ENCODE measurements around the gene MAD2L1BP. TPM values are rescaled to one million over a fixed set of nuclear protein-coding genes. Genes with fewer than 3 reads are reported as not detected.

The MAD2L1BP gene
- total and polyA plus RNA-seq, 2 donors from 2014 or later = 19.0 to 31.0 TPM

DNA sequence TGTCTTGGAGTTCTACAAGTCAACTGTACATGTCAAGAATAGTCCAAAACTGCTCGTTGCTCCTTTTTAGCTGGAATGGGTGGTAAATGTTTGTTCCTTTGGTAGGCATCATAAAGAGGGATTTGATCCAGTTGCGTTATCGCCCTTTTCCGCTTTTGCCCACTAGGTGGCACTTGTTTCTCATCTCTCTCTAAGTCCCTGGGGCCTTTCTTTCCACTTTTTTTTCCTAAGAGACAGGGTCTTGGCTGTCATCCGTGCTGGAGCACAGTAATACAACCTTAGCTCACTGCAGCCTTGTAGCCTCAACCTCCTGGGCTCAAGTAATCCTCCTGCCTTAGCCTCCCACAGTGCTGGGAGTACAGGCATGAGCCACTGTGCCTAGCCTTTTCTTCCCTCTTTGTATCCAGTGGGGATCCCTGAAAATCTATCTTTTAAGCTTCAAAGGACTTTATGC is 27.3 kb upstream of the MAD2L1BP start:
- no peaks in the 10 kb centered on the region for H3K27me3 ChIP-seq (ENCODE audit: control insufficient read depth, insufficient read depth, low read length)
- TF ChIP-seq CTCF (IDR thresholded peaks at IDR 0.05; ENCODE audit: borderline replicate concordance, extremely low read depth, insufficient read depth) = peak; percentile 76
- FAIRE-seq = no peak
- intact Hi-C loops (cut with DNase I) = no loop called here
- peak in 4 of 5 donors; percentile 75 to 90 (median 80) for DNase-seq
- H3K9me3 ChIP-seq (ENCODE audit: control insufficient read depth in 2 of 3, insufficient read depth in 1 of 3, low read length in 3 of 3) = no peaks in the 10 kb centered on the region
- H3K4me3 ChIP-seq (ENCODE audit: low read length in 3 of 3) = no peak overlapping the region
- H3K4me1 ChIP-seq (ENCODE audit: control insufficient read depth in 2 of 3, insufficient read depth in 2 of 3, low read depth in 1 of 3, low read length in 3 of 3) = no peaks in the 10 kb centered on the region
- H3K36me3 ChIP-seq (ENCODE audit: control insufficient read depth in 2 of 3, insufficient read depth in 3 of 3, low read length in 3 of 3) = peaks cover 0 to 30% (median 11%) of the 10 kb centered on the region in 3 donors
- H3K27ac ChIP-seq (ENCODE audit: low read depth in 2 of 2, low read length in 2 of 2) = no peak overlapping the region
- no peak overlapping the region for H3K9ac ChIP-seq (ENCODE audit: low read length in 3 of 3)

DNA sequence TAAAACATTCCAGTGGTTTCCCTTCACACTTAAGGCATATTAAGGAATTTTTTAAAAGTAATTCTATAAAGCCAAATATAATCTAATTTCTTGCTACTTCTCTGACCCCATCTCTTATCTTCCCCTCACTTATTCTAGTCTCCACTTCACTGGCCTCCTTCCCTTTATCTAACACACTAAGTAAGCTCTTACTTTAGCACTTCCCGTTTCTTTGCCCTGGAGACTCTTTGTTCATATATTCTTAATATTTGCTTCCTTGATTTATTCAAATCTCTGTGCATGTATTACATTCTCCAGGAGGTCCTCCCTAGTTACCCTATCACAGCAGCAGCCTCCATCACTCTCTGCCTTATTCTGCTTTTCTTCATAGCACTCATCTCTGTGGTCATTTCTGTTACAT is 26.8 kb upstream of the MAD2L1BP start:
- intact Hi-C loops (cut with DNase I) = no loop called here
- Histone ChIP-seq H3K4me3 (ENCODE audit: low read length in 3 of 3) (no peak overlapping the region), H3K9ac (ENCODE audit: low read length in 3 of 3) (no peak overlapping the region), H3K9me3 (ENCODE audit: control insufficient read depth in 2 of 3, insufficient read depth in 1 of 3, low read length in 3 of 3) (no peaks in the 10 kb centered on the region), H3K27me3 (ENCODE audit: control insufficient read depth, insufficient read depth, low read length) (no peaks in the 10 kb centered on the region), H3K27ac (ENCODE audit: low read depth in 2 of 2, low read length in 2 of 2) (no peak overlapping the region), H3K4me1 (ENCODE audit: control insufficient read depth in 2 of 3, insufficient read depth in 2 of 3, low read depth in 1 of 3, low read length in 3 of 3) (no peaks in the 10 kb centered on the region), H3K36me3 (ENCODE audit: control insufficient read depth in 2 of 3, insufficient read depth in 3 of 3, low read length in 3 of 3) (peaks cover 0 to 32% (median 12%) of the 10 kb centered on the region in 3 donors)
- no peak for FAIRE-seq
- no peak for DNase-seq
- no peak for TF ChIP-seq CTCF (IDR thresholded peaks at IDR 0.05; ENCODE audit: borderline replicate concordance, extremely low read depth, insufficient read depth)

- H3K27ac ChIP-seq (ENCODE audit: low read depth in 2 of 2, low read length in 2 of 2) = no peak overlapping the region
- H3K4me1 ChIP-seq (ENCODE audit: control insufficient read depth in 2 of 3, insufficient read depth in 2 of 3, low read depth in 1 of 3, low read length in 3 of 3) = no peaks in the 10 kb centered on the region
- no peak overlapping the region for H3K9ac ChIP-seq (ENCODE audit: low read length in 3 of 3)
- FAIRE-seq (no peak), DNase-seq (no peak)
- no peak overlapping the region for H3K4me3 ChIP-seq (ENCODE audit: low read length in 3 of 3)
- H3K36me3 ChIP-seq (ENCODE audit: control insufficient read depth in 2 of 3, insufficient read depth in 3 of 3, low read length in 3 of 3) = peaks cover 0 to 31% (median 12%) of the 10 kb centered on the region in 3 donors
- H3K9me3 ChIP-seq (ENCODE audit: control insufficient read depth in 2 of 3, insufficient read depth in 1 of 3, low read length in 3 of 3) = no peaks in the 10 kb centered on the region
- no peak for TF ChIP-seq CTCF (IDR thresholded peaks at IDR 0.05; ENCODE audit: borderline replicate concordance, extremely low read depth, insufficient read depth)
- intact Hi-C loops (cut with DNase I) = no loop called here
- H3K27me3 ChIP-seq (ENCODE audit: control insufficient read depth, insufficient read depth, low read length) = no peaks in the 10 kb centered on the region
These were observed 26.2 kb upstream of the MAD2L1BP start for GRCh38 chr6:43609402-43609801.

GRCh38 chr6:43610431-43610830 is 25.2 kb upstream of the MAD2L1BP start:
- no peak overlapping the region for H3K4me3 ChIP-seq (ENCODE audit: low read length in 3 of 3)
- DNase-seq (no peak), FAIRE-seq (no peak)
- no peak for TF ChIP-seq CTCF (IDR thresholded peaks at IDR 0.05; ENCODE audit: borderline replicate concordance, extremely low read depth, insufficient read depth)
- H3K9me3 ChIP-seq (ENCODE audit: control insufficient read depth in 2 of 3, insufficient read depth in 1 of 3, low read length in 3 of 3) = no peaks in the 10 kb centered on the region
- H3K27me3 ChIP-seq (ENCODE audit: control insufficient read depth, insufficient read depth, low read length) = no peaks in the 10 kb centered on the region
- no peak overlapping the region for H3K9ac ChIP-seq (ENCODE audit: low read length in 3 of 3)
- H3K27ac ChIP-seq (ENCODE audit: low read depth in 2 of 2, low read length in 2 of 2) = no peak overlapping the region
- peaks cover 0 to 24% (median 11%) of the 10 kb centered on the region in 3 donors for H3K36me3 ChIP-seq (ENCODE audit: control insufficient read depth in 2 of 3, insufficient read depth in 3 of 3, low read length in 3 of 3)
- no peaks in the 10 kb centered on the region for H3K4me1 ChIP-seq (ENCODE audit: control insufficient read depth in 2 of 3, insufficient read depth in 2 of 3, low read depth in 1 of 3, low read length in 3 of 3)
- intact Hi-C loops (cut with DNase I) = no loop called here

Data from kidney (tissue), 14 donors.